GM12878 (cell line): ENCODE measurements around the gene CDC42BPA. TPM values are rescaled to one million over a fixed set of nuclear protein-coding genes. Genes with fewer than 3 reads are reported as not detected.

ENCODE experiments used
- ATAC-seq: fragments of 200-7000 bp; cut with Tn5 transposase; 3 replicates; pipeline ENCODE4 v1.9.1; 2020; ENCODE audit warnings: mild to moderate bottlenecking, moderate library complexity
- BruUV-seq: library from RNA; stranded (reverse); fragments of 400-500 nt; replicated peaks from 2 replicates; lab custom pipeline; 2021; lab: Mats Ljungman, UMichigan
- CTCF ChIA-PET: fragments of 300-600 bp; sonication (Branson Sonifier 250); formaldehyde crosslinking; extraction: SDS; loops from one replicate; lab custom pipeline; 2021; ENCODE audit warnings: inconsistent platforms; lab: Yijun Ruan, JAX
- POLR2A ChIA-PET: fragments of 350-600 bp; formaldehyde crosslinking; extraction: SDS; loops from one replicate; lab custom pipeline; 2021; ENCODE audit warnings: inconsistent platforms; lab: Charles Lee
- RAD21 ChIA-PET: fragments of 300-600 bp; sonication (Branson Sonifier 250); formaldehyde crosslinking; loops from one replicate; lab custom pipeline; 2023; ENCODE audit warnings: antibody characterized with exemption; ENCODE audit not compliant: unreplicated experiment; lab: Charles Lee
- SMC1A ChIA-PET: fragments of 300-600 bp; sonication (Branson Sonifier 250); formaldehyde crosslinking; loops from one replicate; lab custom pipeline; 2023; ENCODE audit not compliant: unreplicated experiment, uncharacterized antibody; lab: Charles Lee
- DNase-seq: peaks from one replicate; pipeline ENCODE4 v3.0.0-alpha.2; 2011; ENCODE audit warnings: low read depth, low spot score
- FAIRE-seq: peaks from 3 replicates; lab custom pipeline; 2011; peaks lifted over from hg19 to GRCh38; lab: Jason Lieb, UNC
- H2AFZ ChIP-seq: 2 replicates; pipeline ENCODE4 v1.6.0; 2011; ENCODE audit warnings: low read depth, low read length, control low read depth; ENCODE audit not compliant: control insufficient read depth
- H3K27ac ChIP-seq: 2 replicates; pipeline ENCODE4 v1.5.1; 2011; ENCODE audit warnings: control low read depth; ENCODE audit not compliant: control insufficient read depth, insufficient read depth
- H3K27me3 ChIP-seq, 2 experiments: replicated peaks in 1 of 2; 2 replicates each; pipeline versions ENCODE4 v1.6.0 to v1.6.1; 2011; ENCODE audit warnings: low read length in 1 of 2; ENCODE audit not compliant: control insufficient read depth in 2 of 2, insufficient read depth in 2 of 2
- H3K36me3 ChIP-seq, 2 experiments: 2 replicates each; pipeline ENCODE4 v1.5.1; 2011; ENCODE audit warnings: low read length in 1 of 2; ENCODE audit not compliant: control insufficient read depth in 2 of 2, insufficient read depth in 2 of 2
- H3K4me1 ChIP-seq: 2 replicates; pipeline ENCODE4 v1.6.1; 2011; ENCODE audit warnings: mild to moderate bottlenecking, low read length, moderate library complexity, mixed read lengths; ENCODE audit not compliant: control insufficient read depth, insufficient read depth
- H3K4me2 ChIP-seq: 2 replicates; pipeline ENCODE4 v1.6.0; 2011; ENCODE audit warnings: control low read depth; ENCODE audit not compliant: control insufficient read depth, insufficient read depth
- H3K4me3 ChIP-seq: fragments of 200-600 bp; sonication (generic); 2 replicates; pipeline ENCODE4 v1.5.1; 2016
- H3K79me2 ChIP-seq: 2 replicates; pipeline ENCODE4 v1.6.0; 2011; ENCODE audit warnings: low read length; ENCODE audit not compliant: control insufficient read depth, insufficient read depth
- H3K9ac ChIP-seq: 2 replicates; pipeline ENCODE4 v1.8.0; 2011; ENCODE audit warnings: low read length, control low read depth, mixed read lengths; ENCODE audit not compliant: control insufficient read depth, insufficient read depth
- H3K9me3 ChIP-seq: replicated peaks from 3 replicates; pipeline ENCODE4 v1.5.1; 2011; ENCODE audit warnings: mild to moderate bottlenecking, low read length; ENCODE audit not compliant: control insufficient read depth, insufficient read depth
- H4K20me1 ChIP-seq: 2 replicates; pipeline ENCODE4 v1.6.0; 2011; ENCODE audit not compliant: control insufficient read depth, insufficient read depth
- MEF2A ChIP-seq: IDR thresholded peaks from 2 replicates; pipeline ENCODE4 v1.6.1; 2011; ENCODE audit warnings: low read depth, mild to moderate bottlenecking, low read length, moderate library complexity; ENCODE audit not compliant: insufficient read depth
- MTA3 ChIP-seq: IDR thresholded peaks from 2 replicates; pipeline ENCODE4 v1.6.1; 2012; ENCODE audit warnings: low read length, inconsistent platforms, borderline replicate concordance
- MXI1 ChIP-seq: fragments of 150-350 bp; IDR thresholded peaks from 2 replicates; pipeline ENCODE4 v1.6.1; 2011; ENCODE audit warnings: low read depth, mild to moderate bottlenecking, inconsistent platforms, low read length, improper control_type of control experiment
- NR2C2 ChIP-seq: IDR thresholded peaks from 2 replicates; pipeline ENCODE4 v1.6.1; 2011; ENCODE audit warnings: borderline replicate concordance, low read depth; ENCODE audit not compliant: control insufficient read depth, insufficient read length
- POLR2AphosphoS2 ChIP-seq: IDR thresholded peaks from 2 replicates; pipeline ENCODE4 v1.6.1; 2011; ENCODE audit warnings: low read depth, mild to moderate bottlenecking, low read length, improper control_type of control experiment, moderate library complexity
- RAD51 ChIP-seq: fragments of 450-650 bp; IDR thresholded peaks from 2 replicates; pipeline ENCODE4 v1.6.1; 2016; ENCODE audit warnings: moderate library complexity, mild to moderate bottlenecking, inconsistent platforms
- RELA ChIP-seq: fragments of 450-650 bp; IDR thresholded peaks from 2 replicates; pipeline ENCODE4 v1.8.0; 2014; ENCODE audit warnings: borderline replicate concordance; ENCODE audit not compliant: partially characterized antibody
- SMAD1 ChIP-seq: fragments of 450-650 bp; IDR thresholded peaks from 2 replicates; pipeline ENCODE4 v1.6.1; 2018; ENCODE audit warnings: mild to moderate bottlenecking, low read depth; ENCODE audit not compliant: partially characterized antibody
- SMAD5 ChIP-seq: IDR thresholded peaks from 2 replicates; pipeline ENCODE4 v1.6.1; 2016; ENCODE audit warnings: antibody characterized with exemption, low read depth
- SPI1 ChIP-seq: IDR thresholded peaks from 2 replicates; pipeline ENCODE4 v1.6.1; 2011; ENCODE audit warnings: low read depth, mild to moderate bottlenecking, low read length, moderate library complexity, borderline replicate concordance; ENCODE audit not compliant: insufficient read depth
- SREBF1 ChIP-seq: IDR thresholded peaks from 2 replicates; pipeline ENCODE4 v1.6.1; 2012; ENCODE audit warnings: mild to moderate bottlenecking, low read length
- SREBF2 ChIP-seq: IDR thresholded peaks from 2 replicates; pipeline ENCODE4 v1.6.1; 2012; ENCODE audit warnings: mild to moderate bottlenecking, low read length
- SRF ChIP-seq, 2 experiments: IDR thresholded peaks; 2 replicates each; pipeline ENCODE4 v1.6.1; 2011; ENCODE audit warnings: low read depth in 2 of 2, low read length in 2 of 2, mild to moderate bottlenecking in 1 of 2, moderate library complexity in 1 of 2
- TARDBP ChIP-seq: IDR thresholded peaks from 2 replicates; pipeline ENCODE4 v1.6.1; 2016; ENCODE audit warnings: borderline replicate concordance
- YY1 ChIP-seq: IDR thresholded peaks from 2 replicates; pipeline ENCODE4 v1.6.1; 2011; ENCODE audit warnings: low read depth, mild to moderate bottlenecking, low read length
- ZNF207 ChIP-seq: fragments of 450-650 bp; IDR thresholded peaks from 2 replicates; pipeline ENCODE4 v1.6.1; 2014; ENCODE audit warnings: antibody characterized with exemption, mild to moderate bottlenecking, borderline replicate concordance
- WGBS: methylation state at CpG from one replicate; pipeline ENCODE4 v1.1.6; 2016; ENCODE audit warnings: low lambda C conversion rate; ENCODE audit not compliant: insufficient replicate concordance, insufficient coverage; ENCODE audit errors: missing lambda C conversion rate; 5-methylcytosine and 5-hydroxymethylcytosine counted together
- in situ Hi-C: fragments of 300-500 bp; cut with MboI; formaldehyde crosslinking; loops from 9 replicates; pipeline ENCODE4 v1.14.3; 2018; ENCODE audit warnings: mixed read lengths
- intact Hi-C: fragments of 100-400 bp; cut with micrococcal nuclease; formaldehyde crosslinking; loops from one replicate; pipeline ENCODE4 v1.14.2; 2022; ENCODE audit not compliant: unreplicated experiment
- polyA plus RNA-seq, 11 experiments: library from polyadenylated mRNA; depleted of rRNA in 4 of 11; unstranded in 6 of 11; stranded (reverse) in 5 of 11; fragments of >200 nt; fragmentation: Nextera tagmentation in 4 of 11; fragmentation: Illumina TruSeq in 1 of 11; extraction: Ambion mirVana in 4 of 11; extraction: Trizol in 1 of 11; gene quantifications; 1 replicate in 1 of 11; 2 replicates in 10 of 11; pipeline versions ENCODE4 v1.2.1 to v1.2.3, GENCODE V29; 2011 to 2016; ENCODE audit warnings: inconsistent platforms in 2 of 11, missing spikeins in 2 of 11, low read depth in 1 of 11
- total RNA-seq, 4 experiments: library from RNA; depleted of rRNA in 3 of 4; stranded (reverse); fragments of >200 nt in 3 of 4; fragmentation: Illumina TruSeq in 1 of 4; extraction: Trizol in 1 of 4; gene quantifications; 2 replicates each; pipeline versions ENCODE4 v1.2.1 to v1.2.3, GENCODE V29; 2013 to 2021
- TF ChIP-seq, protein P1 (sequence below): fragments of 450-650 bp; conservative IDR thresholded peaks from 2 replicates; pipeline ENCODE4 v1.6.1; 2017; ENCODE audit warnings: mild to moderate bottlenecking, moderate library complexity
- TF ChIP-seq, protein P2 (sequence below): IDR thresholded peaks from 2 replicates; pipeline ENCODE4 v1.6.1; 2012; ENCODE audit warnings: low read depth, low read length, improper control_type of control experiment
- TF ChIP-seq, protein P3 (sequence below): fragments of 150-350 bp; IDR thresholded peaks from 2 replicates; pipeline ENCODE4 v1.6.1; 2016; ENCODE audit warnings: low read depth, low read length
- TF ChIP-seq, protein P4 (sequence below): fragments of 450-650 bp; IDR thresholded peaks from 2 replicates; pipeline ENCODE4 v1.6.1; 2016; ENCODE audit warnings: mild to moderate bottlenecking

CDC42BPA gene
- total and polyA plus RNA-seq, 10 of the 15 experiments (the other 5 are each of a cell fraction or from before 2014, with no cell fraction given): 0.02 to 0.52 (median 0.10) TPM

DNA sequence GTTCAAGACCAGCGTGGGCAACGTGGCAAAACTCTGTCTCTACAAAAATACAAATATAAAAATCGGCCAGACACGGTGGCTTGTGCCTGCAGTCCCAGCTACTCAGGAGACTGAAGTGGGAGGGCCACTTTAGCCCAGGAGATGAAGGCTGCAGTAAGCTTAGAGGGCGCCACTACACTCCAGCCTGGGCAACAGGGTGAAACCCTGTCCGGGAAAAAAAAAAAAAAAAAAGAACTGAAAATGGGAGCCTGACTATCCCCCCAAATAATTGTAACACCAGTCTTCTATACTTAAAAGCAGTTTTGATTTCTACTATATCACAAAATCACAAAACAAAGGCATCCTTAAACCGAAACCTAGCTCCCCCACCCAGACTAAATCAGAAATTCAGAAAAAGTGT lies 60.3 kb downstream of the CDC42BPA start:
- CTCF ChIA-PET: interaction anchor here (0.7 kb wide), 1 partner anchor 18 kb away, joined by 4 read pairs; no protein-coding TSS in a partner anchor
- RAD21 ChIA-PET: interaction anchor here (0.7 kb wide), 1 partner anchor 14 kb away, joined by 4 read pairs; no protein-coding TSS in a partner anchor
- Histone ChIP-seq H3K27me3 (no peaks in the 10 kb centered on the region), H2AFZ (no peak overlapping the region), H3K36me3 (no peaks in the 10 kb centered on the region), H3K79me2 (no peaks in the 10 kb centered on the region), H3K4me2 (no peak overlapping the region), H4K20me1 (no peaks in the 10 kb centered on the region), H3K4me3 (no peak overlapping the region), H3K9ac (no peak overlapping the region), H3K27ac (no peak overlapping the region), H3K9me3 (no peaks in the 10 kb centered on the region), H3K4me1 (no peaks in the 10 kb centered on the region)
- POLR2A ChIA-PET: no interaction called here
- SMC1A ChIA-PET: interaction anchor here (0.7 kb wide), 1 partner anchor 33 kb away, joined by 4 read pairs; no protein-coding TSS in a partner anchor
- BruUV-seq: no TSS peak
- intact Hi-C loops (no loop called here), in situ Hi-C loops (no loop called here)
- 40% methylated on average over 7 of the region's 7 CpGs for WGBS
- ATAC-seq (no peak), DNase-seq (no peak), FAIRE-seq (no peak)
- TF ChIP-seq TARDBP (no peak), YY1 (no peak), SPI1 (no peak), MTA3 (no peak), NR2C2 (no peak), RAD51 (no peak), RELA (no peak), MEF2A (no peak), MXI1 (no peak), SMAD1 (no peak), POLR2AphosphoS2 (no peak), SREBF2 (no peak), SMAD5 (no peak), SRF (IDR thresholded peaks at IDR 0.05; ENCODE audit: low read depth in 2 of 2, low read length in 2 of 2) (no peak), ZNF207 (no peak), SREBF1 (no peak)
- TF ChIP-seq, protein P1, sequence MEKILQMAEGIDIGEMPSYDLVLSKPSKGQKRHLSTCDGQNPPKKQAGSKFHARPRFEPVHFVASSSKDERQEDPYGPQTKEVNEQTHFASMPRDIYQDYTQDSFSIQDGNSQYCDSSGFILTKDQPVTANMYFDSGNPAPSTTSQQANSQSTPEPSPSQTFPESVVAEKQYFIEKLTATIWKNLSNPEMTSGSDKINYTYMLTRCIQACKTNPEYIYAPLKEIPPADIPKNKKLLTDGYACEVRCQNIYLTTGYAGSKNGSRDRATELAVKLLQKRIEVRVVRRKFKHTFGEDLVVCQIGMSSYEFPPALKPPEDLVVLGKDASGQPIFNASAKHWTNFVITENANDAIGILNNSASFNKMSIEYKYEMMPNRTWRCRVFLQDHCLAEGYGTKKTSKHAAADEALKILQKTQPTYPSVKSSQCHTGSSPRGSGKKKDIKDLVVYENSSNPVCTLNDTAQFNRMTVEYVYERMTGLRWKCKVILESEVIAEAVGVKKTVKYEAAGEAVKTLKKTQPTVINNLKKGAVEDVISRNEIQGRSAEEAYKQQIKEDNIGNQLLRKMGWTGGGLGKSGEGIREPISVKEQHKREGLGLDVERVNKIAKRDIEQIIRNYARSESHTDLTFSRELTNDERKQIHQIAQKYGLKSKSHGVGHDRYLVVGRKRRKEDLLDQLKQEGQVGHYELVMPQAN: no peak
- TF ChIP-seq, protein P2, sequence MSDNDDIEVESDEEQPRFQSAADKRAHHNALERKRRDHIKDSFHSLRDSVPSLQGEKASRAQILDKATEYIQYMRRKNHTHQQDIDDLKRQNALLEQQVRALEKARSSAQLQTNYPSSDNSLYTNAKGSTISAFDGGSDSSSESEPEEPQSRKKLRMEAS: no peak
- TF ChIP-seq, protein P3, sequence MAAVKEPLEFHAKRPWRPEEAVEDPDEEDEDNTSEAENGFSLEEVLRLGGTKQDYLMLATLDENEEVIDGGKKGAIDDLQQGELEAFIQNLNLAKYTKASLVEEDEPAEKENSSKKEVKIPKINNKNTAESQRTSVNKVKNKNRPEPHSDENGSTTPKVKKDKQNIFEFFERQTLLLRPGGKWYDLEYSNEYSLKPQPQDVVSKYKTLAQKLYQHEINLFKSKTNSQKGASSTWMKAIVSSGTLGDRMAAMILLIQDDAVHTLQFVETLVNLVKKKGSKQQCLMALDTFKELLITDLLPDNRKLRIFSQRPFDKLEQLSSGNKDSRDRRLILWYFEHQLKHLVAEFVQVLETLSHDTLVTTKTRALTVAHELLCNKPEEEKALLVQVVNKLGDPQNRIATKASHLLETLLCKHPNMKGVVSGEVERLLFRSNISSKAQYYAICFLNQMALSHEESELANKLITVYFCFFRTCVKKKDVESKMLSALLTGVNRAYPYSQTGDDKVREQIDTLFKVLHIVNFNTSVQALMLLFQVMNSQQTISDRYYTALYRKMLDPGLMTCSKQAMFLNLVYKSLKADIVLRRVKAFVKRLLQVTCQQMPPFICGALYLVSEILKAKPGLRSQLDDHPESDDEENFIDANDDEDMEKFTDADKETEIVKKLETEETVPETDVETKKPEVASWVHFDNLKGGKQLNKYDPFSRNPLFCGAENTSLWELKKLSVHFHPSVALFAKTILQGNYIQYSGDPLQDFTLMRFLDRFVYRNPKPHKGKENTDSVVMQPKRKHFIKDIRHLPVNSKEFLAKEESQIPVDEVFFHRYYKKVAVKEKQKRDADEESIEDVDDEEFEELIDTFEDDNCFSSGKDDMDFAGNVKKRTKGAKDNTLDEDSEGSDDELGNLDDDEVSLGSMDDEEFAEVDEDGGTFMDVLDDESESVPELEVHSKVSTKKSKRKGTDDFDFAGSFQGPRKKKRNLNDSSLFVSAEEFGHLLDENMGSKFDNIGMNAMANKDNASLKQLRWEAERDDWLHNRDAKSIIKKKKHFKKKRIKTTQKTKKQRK: no peak
- TF ChIP-seq, protein P4, sequence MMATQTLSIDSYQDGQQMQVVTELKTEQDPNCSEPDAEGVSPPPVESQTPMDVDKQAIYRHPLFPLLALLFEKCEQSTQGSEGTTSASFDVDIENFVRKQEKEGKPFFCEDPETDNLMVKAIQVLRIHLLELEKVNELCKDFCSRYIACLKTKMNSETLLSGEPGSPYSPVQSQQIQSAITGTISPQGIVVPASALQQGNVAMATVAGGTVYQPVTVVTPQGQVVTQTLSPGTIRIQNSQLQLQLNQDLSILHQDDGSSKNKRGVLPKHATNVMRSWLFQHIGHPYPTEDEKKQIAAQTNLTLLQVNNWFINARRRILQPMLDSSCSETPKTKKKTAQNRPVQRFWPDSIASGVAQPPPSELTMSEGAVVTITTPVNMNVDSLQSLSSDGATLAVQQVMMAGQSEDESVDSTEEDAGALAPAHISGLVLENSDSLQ: no peak
